Measurements from ENCODE around the gene ADGRF3. TPM values are rescaled to one million over a fixed set of nuclear protein-coding genes. Genes with fewer than 3 reads are reported as not detected.

The ADGRF3 gene
- polyA plus RNA-seq, 1 of the 3 experiments (the other 2 are of a cell fraction), result 0.31 TPM

- TF ChIP-seq, protein P1, sequence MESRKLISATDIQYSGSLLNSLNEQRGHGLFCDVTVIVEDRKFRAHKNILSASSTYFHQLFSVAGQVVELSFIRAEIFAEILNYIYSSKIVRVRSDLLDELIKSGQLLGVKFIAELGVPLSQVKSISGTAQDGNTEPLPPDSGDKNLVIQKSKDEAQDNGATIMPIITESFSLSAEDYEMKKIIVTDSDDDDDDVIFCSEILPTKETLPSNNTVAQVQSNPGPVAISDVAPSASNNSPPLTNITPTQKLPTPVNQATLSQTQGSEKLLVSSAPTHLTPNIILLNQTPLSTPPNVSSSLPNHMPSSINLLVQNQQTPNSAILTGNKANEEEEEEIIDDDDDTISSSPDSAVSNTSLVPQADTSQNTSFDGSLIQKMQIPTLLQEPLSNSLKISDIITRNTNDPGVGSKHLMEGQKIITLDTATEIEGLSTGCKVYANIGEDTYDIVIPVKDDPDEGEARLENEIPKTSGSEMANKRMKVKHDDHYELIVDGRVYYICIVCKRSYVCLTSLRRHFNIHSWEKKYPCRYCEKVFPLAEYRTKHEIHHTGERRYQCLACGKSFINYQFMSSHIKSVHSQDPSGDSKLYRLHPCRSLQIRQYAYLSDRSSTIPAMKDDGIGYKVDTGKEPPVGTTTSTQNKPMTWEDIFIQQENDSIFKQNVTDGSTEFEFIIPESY (IDR thresholded peaks at IDR 0.05; ENCODE audit: borderline replicate concordance, low read depth), result no peak
Observed at GRCh38 chr2:26273501-26273900, 73.1 kb downstream of the ADGRF3 start (continued).

DNA sequence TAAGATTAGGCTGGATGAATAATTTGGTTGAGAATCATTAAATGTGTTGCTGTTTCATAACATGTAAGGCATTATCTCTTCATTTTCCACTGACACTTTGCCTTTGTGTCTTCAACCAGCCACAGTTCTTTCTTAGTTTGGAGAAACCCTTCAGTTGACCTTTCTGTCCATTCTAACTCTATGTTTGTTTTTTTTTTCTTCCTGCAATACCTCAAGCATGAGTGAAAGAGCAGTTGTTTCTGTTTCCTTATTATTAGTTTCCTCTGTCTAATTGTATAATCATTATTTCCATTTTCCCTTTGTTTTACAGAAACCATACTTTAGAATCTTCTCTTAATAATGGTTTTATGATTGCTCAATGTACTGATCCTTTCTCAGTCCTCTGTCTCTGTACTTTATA is 76.2 kb downstream of the ADGRF3 start:
- H3K36me3 ChIP-seq (replicated peaks in 1 of 2; ENCODE audit: control insufficient read depth in 1 of 2, insufficient read depth in 2 of 2, low read length in 1 of 2), result peaks cover 16 to 18% of the 10 kb centered on the region in 2 experiments
- DNase-seq, result no peak
- TF ChIP-seq IRF3 (IDR thresholded peaks at IDR 0.05; ENCODE audit: low read depth, low read length) (no peak), SMC3 (IDR thresholded peaks at IDR 0.05; ENCODE audit: low read depth, low read length) (no peak), EZH2phosphoT487 (IDR thresholded peaks at IDR 0.05; ENCODE audit: borderline replicate concordance, low read depth) (no peak), CHD2 (IDR thresholded peaks at IDR 0.05; ENCODE audit: low read length, partially characterized antibody) (no peak), EP300 (IDR thresholded peaks at IDR 0.05; ENCODE audit: borderline replicate concordance in 1 of 2, low read depth in 1 of 2, low read length in 1 of 2) (no peak), JUND (IDR thresholded peaks at IDR 0.05) (no peak), TCF12 (IDR thresholded peaks at IDR 0.05) (no peak), FOSL2 (IDR thresholded peaks at IDR 0.05; ENCODE audit: borderline replicate concordance, low read depth) (no peak), CTCF (IDR thresholded peaks at IDR 0.05) (no peak), GATA2 (CRISPR knock-in tag; IDR thresholded peaks at IDR 0.05) (no peak), NFIC (IDR thresholded peaks at IDR 0.05; ENCODE audit: borderline replicate concordance) (no peak), TEAD4 (IDR thresholded peaks at IDR 0.05; ENCODE audit: borderline replicate concordance, insufficient read depth) (no peak), SIN3A (IDR thresholded peaks at IDR 0.05; ENCODE audit: borderline replicate concordance, low read depth, low read length) (no peak)
- CTCF ChIA-PET, result no interaction called here
- no peak overlapping the region for H3K4me2 ChIP-seq
- H3K9me2 ChIP-seq, result no peaks in the 10 kb centered on the region
- H3K9me3 ChIP-seq, result no peaks in the 10 kb centered on the region
- H4K20me1 ChIP-seq (ENCODE audit: insufficient read depth), result no peaks in the 10 kb centered on the region
- no peaks in the 10 kb centered on the region for H3K79me2 ChIP-seq (ENCODE audit: insufficient read depth)
- H3K27ac ChIP-seq (ENCODE audit: low read depth in 2 of 2, low read length in 1 of 2), result no peak overlapping the region
- no peaks in the 10 kb centered on the region for H3F3A ChIP-seq (replicated peaks; ENCODE audit: insufficient read depth)
- no peaks in the 10 kb centered on the region for H3K27me3 ChIP-seq (ENCODE audit: insufficient read depth)
- peaks cover 4 to 13% of the 10 kb centered on the region in 2 experiments; a peak in 2 of 4 replicates for H3K4me1 ChIP-seq (ENCODE audit: control insufficient read depth in 1 of 2, insufficient read depth in 2 of 2, low read depth in 1 of 2, low read length in 1 of 2)
- H2AFZ ChIP-seq (ENCODE audit: low read depth), result no peak overlapping the region
- H3K4me3 ChIP-seq (ENCODE audit: low read depth in 2 of 2, low read length in 1 of 2), result no peak overlapping the region
- POLR2A ChIA-PET, result no interaction called here
- no peak overlapping the region for H3K9ac ChIP-seq

Measured in SK-N-SH (cell line).